Mononuclear cell (primary cell): Measurements from ENCODE around the gene CEP152. TPM values are rescaled to one million over a fixed set of nuclear protein-coding genes. Genes with fewer than 3 reads are reported as not detected.
"Not testable (repeated sequence)": the region's sequence is repeated elsewhere in the genome, so short reads cannot be mapped to it uniquely, and the experiment has no call there.

Experiments
- H3K27me3 ChIP-seq: 2 replicates; pipeline ENCODE4 v1.6.0; 2011; ENCODE audit warnings: low read length, control low read depth; ENCODE audit not compliant: insufficient read depth
- H3K4me1 ChIP-seq: 2 replicates; pipeline ENCODE4 v1.5.1; 2011; ENCODE audit warnings: mild to moderate bottlenecking, low read length, control low read depth; ENCODE audit not compliant: insufficient read depth
- H3K4me3 ChIP-seq: 2 replicates; pipeline ENCODE4 v1.5.1; 2011; ENCODE audit warnings: mild to moderate bottlenecking, low read length, moderate library complexity
- H3K9me3 ChIP-seq: 2 replicates; pipeline ENCODE4 v1.5.1; 2011; ENCODE audit warnings: low read depth, mild to moderate bottlenecking, control low read depth, low read length
- total RNA-seq: library from RNA; depleted of rRNA; stranded (reverse); fragments of >200 nt; gene quantifications from one replicate; pipeline ENCODE4 v1.2.3, GENCODE V29; 2012

Gene CEP152
- total RNA-seq, 1 donor = 12.8 TPM

DNA sequence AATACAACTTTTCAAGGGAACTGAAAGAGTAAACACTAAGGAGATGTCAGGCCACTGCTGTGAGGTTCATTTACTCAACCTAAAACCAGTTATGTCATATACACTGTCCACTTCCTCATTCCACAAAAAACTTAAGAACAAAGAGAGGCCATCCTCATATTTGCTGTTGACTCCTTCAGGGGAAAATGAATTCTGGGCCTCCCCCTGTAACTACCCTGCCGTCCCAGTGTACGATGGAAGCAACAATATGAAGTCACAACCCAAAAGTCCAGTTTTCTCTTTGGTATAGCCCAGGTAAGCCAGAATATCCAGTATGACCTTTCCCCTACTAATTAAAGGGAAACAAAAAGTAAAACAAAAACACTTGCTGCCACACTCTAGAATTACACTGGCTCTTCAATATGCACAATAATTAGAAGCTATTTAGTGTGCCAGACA is 16.2 kb downstream of the CEP152 start:
- no peak overlapping the region for H3K4me3 ChIP-seq
- H3K27me3 ChIP-seq = no peaks in the 10 kb centered on the region

DNA sequence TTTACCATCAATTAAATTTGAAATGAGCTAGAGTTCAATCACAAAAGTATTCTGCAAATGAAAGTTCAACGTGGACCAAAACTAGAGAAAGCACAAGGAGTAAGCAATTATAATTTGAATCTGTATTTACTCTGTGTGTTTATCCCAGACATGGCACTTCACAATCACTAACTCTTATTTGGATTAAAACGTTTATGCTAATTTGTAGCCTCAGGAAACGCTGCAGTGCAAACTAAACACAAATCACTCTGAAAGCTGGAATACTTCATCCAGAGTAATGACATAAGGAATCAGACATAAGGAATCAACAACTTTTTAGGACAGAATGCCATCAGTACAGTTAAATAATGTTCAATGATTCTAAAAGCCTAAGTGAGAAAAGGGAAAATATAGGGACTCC is 18.5 kb downstream of the CEP152 start:
- Histone ChIP-seq H3K4me3 (no peak overlapping the region), H3K9me3 (no peaks in the 10 kb centered on the region), H3K4me1 (peaks cover 4% of the 10 kb centered on the region), H3K27me3 (no peaks in the 10 kb centered on the region)

More for the DNA sequence above, 16.2 kb downstream of the CEP152 start:
- peaks cover 4% of the 10 kb centered on the region for H3K4me1 ChIP-seq
- no peaks in the 10 kb centered on the region for H3K9me3 ChIP-seq

DNA sequence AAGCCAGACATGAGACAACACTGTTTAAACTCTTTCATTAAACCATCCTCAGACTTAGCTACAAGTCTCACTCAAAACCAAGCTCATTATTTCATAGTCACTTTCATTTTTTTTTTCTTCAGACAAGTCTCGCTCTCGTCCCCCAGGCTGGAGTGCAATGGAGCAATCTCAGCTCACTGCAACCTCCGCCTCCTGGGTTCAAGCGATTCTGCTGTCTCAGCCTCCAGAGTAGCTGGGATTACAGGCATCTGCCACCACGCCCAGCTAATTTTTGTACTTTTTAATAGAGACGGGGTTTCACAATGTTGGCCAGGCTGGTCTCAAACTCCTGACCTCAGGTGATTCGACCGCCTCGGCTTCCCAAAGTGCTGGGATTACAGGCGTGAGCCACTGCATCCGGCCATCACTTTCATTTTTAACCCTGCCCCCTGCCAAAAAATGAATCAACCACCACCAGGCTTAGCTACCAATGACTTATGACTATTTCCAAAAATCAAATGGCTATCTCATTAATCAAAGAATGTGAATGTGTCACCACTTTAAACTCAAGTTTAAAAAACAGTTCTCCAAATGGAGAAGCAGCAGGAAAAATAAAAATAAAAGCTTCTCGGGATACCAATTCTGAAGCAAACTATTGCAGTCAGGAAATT is 20.3 kb downstream of the CEP152 start:
- H3K4me1 ChIP-seq, H3K4me3 ChIP-seq, H3K9me3 ChIP-seq, H3K27me3 ChIP-seq: not testable (repeated sequence)

DNA sequence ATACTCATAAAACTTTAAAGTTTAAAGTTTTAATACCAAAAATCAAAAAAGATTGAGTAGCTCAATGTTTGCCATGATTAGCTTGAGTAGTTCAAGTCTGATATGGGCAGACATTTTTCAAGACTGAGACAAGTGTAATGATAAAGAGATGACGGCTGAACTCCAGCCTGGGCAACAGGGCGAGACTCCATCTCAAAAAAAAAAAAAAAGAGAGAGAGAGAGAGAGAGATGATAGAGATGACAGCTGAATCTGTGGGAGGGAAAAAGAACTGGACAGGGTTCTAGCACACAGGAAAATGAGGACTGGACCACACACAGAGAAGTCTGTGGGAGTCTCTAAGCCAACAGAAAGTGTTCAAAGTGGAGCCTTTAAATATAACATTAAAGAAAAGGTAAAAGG is 25.2 kb downstream of the CEP152 start:
- no peaks in the 10 kb centered on the region for H3K27me3 ChIP-seq
- no peaks in the 10 kb centered on the region for H3K9me3 ChIP-seq
- no peak overlapping the region for H3K4me3 ChIP-seq
- no peaks in the 10 kb centered on the region for H3K4me1 ChIP-seq

DNA sequence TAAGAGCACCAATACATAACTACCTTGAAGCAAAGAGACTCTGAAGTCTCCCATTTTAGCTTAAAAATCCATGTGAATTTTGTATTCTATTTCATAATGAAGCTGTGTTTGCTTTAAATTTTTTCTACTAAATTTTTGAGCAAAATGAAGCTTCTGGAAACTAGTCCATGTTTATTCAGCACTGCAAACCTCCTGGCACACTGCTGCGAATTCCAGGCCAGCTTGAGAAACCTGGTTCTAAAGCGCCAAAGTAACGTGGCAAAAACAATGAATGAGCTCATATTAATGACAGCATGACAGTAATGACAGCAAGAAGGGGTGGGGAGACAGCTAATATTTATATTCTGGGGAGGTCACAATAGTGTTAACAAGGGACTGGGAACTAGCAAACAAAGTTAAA is 25.7 kb downstream of the CEP152 start:
- no peaks in the 10 kb centered on the region for H3K9me3 ChIP-seq
- H3K4me3 ChIP-seq = no peak overlapping the region
- no peaks in the 10 kb centered on the region for H3K27me3 ChIP-seq
- H3K4me1 ChIP-seq = no peaks in the 10 kb centered on the region

DNA sequence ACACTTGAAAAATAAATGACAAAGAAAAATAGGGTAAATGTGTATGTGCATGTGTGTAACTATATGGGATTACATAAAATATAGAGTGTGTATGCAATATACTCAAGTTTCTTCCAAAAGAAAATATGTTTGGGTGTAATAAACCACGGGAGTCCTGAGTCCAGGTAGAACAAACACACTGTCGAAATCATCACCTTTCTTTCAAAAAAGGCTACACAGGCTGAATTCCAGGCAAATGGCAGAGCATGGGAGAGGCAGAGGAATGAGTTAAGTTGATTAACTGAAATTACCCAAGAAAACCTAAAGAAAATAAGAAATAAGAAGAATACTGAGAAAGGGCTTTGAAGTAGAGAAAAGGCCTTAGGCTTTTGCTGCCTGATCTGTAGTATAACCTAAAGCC is 26.1 kb downstream of the CEP152 start:
- Histone ChIP-seq H3K9me3 (no peaks in the 10 kb centered on the region), H3K4me3 (no peak overlapping the region)

DNA sequence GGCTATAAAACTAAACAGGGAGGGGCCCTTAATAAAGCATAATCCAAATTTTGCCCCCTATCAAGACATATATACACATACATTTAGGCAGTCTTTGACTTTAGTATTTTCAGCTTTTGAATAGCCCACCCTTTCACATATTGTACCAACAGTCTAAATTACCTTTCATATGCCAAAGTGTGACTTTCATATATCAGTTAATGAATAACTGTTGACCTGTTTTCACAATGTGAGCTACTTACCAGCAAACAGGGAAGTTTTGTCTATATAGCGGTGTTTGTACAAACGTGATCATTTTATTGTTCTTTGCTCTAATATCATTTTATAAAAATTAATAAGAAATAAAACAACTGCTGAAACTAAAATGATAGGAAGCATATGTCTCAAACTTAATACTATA is 28.0 kb downstream of the CEP152 start:
- H3K9me3 ChIP-seq = no peaks in the 10 kb centered on the region
- H3K4me1 ChIP-seq = no peaks in the 10 kb centered on the region
- no peaks in the 10 kb centered on the region for H3K27me3 ChIP-seq
- no peak overlapping the region for H3K4me3 ChIP-seq

More for the DNA sequence above, 26.1 kb downstream of the CEP152 start:
- no peaks in the 10 kb centered on the region for H3K27me3 ChIP-seq
- H3K4me1 ChIP-seq = no peaks in the 10 kb centered on the region

DNA sequence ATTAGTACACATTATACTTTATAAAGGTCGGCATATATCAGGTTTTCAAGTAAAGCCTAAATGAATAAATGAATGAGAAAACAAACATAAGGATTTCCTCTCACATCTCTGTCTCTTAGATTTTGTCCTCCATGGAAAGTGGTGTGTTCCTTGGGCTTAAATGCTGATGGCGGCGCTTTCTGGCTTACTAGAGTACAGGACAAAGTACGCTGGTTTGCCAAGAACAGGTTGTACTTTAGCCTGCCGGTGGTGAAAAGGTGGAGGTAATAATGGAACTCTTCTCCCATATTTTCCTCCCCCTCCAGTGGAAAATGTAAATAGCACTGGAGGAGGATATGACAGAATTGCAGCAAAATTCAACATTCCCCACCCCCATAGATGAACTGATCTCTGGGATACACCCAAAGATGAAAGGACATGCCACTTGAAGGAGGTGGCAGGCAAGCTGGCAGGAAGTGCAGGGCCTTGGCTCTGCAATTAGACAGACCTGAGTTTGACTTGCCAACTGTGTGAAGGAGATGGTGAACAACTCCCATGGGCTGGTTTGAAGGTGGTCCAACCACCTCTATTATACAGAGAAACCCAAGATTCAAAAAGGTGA is 29.3 kb downstream of the CEP152 start:
- Histone ChIP-seq H3K4me1 (no peaks in the 10 kb centered on the region), H3K27me3 (no peaks in the 10 kb centered on the region), H3K4me3 (no peak overlapping the region), H3K9me3 (no peaks in the 10 kb centered on the region)

DNA sequence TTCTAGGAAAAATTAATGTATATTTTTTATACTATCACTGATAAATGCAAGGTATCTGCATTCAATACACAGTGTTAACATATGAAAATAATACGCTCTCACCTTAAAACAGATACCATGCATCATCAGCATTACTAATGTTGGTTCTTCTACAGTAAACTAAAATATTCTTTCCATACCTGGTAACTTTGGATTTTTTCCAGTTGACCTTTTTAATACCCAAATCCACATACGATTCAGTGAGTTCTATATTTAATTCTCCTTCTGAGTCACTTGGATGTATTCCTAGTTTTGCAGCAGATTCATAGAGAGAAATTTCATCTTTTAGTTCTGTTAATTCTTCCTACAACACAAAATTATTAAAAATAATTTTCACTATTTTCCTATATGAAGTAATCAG is 29.9 kb downstream of the CEP152 start:
- no peaks in the 10 kb centered on the region for H3K27me3 ChIP-seq
- H3K9me3 ChIP-seq = no peaks in the 10 kb centered on the region
- H3K4me3 ChIP-seq = no peak overlapping the region

DNA sequence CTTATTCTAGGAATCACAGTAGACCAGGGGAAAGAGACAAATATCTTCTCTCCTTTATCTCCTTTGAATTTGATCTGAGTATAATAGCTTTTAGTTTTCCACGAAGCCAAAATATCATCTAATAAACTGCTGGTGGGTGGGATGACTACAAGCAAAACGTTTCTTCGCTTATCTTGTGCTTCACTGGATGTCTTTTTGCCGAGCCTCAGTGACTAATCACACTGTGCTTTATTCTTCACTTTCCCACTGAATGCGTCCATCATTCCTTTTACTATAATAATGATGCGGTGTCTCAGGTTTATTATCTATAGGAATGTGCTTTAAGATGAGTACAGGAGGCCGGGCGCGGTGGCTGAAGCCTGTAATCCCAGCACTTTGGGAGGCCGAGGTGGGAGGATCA is 32.5 kb downstream of the CEP152 start:
- Histone ChIP-seq H3K9me3 (no peaks in the 10 kb centered on the region), H3K4me1 (no peaks in the 10 kb centered on the region), H3K27me3 (no peaks in the 10 kb centered on the region), H3K4me3 (no peak overlapping the region)

More for the DNA sequence above, 29.9 kb downstream of the CEP152 start:
- H3K4me1 ChIP-seq = no peaks in the 10 kb centered on the region

DNA sequence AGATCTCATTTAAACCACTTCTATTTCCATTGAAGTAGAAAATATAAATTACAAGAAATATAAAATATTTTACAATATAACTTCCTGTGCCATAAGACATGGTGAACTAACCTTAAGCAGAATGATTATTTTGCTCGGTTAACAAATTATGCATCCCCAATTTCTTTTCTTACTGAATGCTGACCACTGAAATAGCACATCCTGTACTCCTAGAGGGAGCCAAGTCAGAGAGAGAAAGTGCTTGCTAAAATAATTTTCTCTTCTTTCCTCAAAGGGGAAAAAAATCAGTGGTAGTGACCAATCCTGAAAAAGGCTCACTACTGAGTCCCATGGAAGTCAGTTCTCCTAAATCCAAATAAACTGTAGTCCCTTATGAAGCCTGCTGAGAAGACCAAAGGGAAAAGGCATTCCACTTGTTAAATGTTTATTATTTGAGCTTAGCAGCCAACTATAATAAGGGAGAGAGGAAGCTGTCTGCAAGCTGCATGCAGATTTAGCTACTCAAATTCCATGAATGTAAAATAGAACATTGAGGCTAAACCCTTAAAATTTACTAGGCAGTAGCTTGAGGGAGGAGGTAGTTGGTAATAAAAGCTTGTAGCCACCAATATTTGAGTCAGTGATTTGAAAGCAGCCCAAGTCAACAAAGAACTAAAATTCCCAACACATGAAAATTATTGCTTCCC is 33.1 kb downstream of the CEP152 start:
- no peaks in the 10 kb centered on the region for H3K27me3 ChIP-seq
- no peak overlapping the region for H3K4me3 ChIP-seq
- no peaks in the 10 kb centered on the region for H3K9me3 ChIP-seq
- H3K4me1 ChIP-seq = no peaks in the 10 kb centered on the region

DNA sequence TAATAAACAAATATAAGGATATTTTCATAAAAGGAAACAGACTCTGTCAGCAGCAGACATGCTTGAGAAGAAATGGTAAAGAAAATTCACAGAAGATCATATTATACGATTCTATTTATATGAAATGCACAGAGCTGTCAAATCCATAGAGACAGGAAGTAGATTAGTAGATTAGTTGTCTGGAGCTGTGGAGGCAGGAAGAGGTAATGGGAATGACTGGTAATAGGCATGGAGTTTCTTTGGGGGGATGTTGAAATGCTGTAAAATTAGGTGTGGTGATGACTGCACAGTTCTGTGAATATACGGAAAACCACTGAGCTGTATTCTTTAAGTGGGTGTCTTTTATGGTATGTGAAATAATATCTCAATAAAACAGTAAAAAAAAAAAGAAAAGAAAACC is 35.3 kb downstream of the CEP152 start:
- Histone ChIP-seq H3K4me1 (no peaks in the 10 kb centered on the region), H3K27me3 (no peaks in the 10 kb centered on the region), H3K9me3 (no peaks in the 10 kb centered on the region), H3K4me3 (no peak overlapping the region)

DNA sequence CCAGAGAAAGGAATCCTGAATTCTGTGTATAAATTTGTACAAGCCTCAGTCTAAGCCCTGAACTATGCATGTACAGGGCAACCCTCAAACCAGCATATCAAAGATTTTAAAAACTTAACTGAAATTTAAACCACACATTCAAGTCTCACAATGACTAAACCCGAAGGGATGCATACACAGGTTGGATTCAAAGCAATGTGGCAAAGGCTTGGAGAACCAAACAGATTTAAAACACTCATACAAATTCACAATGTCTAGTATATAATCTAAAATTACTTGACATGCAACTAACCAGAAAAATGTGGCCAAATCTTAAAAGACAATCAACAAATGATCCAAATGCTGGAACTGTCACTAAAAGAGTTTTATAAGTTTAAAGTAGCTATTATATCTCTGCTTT is 36.4 kb downstream of the CEP152 start:
- Histone ChIP-seq H3K9me3 (no peaks in the 10 kb centered on the region), H3K4me3 (no peak overlapping the region), H3K4me1 (no peaks in the 10 kb centered on the region), H3K27me3 (no peaks in the 10 kb centered on the region)

DNA sequence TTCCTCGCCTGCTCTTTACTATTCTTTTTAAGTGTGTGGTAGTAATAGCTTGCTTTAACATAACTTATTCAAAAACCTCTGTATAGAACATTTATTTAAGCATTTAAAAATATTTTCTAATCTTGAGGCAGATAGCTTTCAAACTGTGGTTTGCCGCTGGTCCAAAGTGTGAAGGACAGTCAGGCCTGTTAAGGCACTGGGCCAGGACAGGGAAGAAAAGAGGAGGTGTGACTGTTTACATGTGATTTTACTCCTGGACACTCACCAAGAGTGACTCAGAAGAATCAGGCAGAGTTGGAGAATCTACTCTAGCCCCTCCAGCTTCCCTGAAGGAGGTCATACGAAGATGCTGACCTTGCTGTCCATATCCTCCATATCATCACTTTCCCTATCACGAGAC is 44.7 kb downstream of the CEP152 start:
- Histone ChIP-seq H3K4me3 (no peak overlapping the region), H3K9me3 (no peaks in the 10 kb centered on the region), H3K4me1 (no peaks in the 10 kb centered on the region), H3K27me3 (no peaks in the 10 kb centered on the region)

DNA sequence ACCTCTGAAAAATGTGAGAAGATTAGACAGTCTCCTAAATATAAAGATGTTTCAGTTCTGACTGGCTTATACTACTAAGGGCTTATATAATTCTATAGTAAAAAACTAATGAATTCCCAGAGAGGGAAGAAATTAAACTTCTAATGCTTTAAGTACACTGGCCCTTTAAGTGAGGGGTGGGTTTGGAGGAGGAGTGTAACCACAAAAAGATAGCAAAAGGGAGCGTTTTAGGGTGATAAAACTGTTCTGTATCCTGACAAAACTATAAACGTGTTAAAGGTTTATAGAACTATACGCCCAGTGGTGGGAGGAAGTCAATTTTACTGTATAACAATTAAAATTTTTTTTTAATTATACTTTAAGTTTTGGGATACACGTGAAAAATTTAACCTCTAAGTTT is 45.8 kb downstream of the CEP152 start:
- Histone ChIP-seq H3K4me1 (no peaks in the 10 kb centered on the region), H3K27me3 (no peaks in the 10 kb centered on the region), H3K4me3 (no peak overlapping the region), H3K9me3 (no peaks in the 10 kb centered on the region)
